Measurements from ENCODE around the gene OR52K1.

GRCh38 chr11:4455419-4455818 is 27.0 kb upstream of the OR52K1 start:
- TF ChIP-seq EZH2 (IDR thresholded peaks at IDR 0.05; ENCODE audit: insufficient read depth, poor library complexity, severe bottlenecking) (no peak), EZH2phosphoT487 (IDR thresholded peaks at IDR 0.05; ENCODE audit: insufficient read depth, low read depth) (no peak)

Measured in GM23248 (cell line).